A673 (cell line): Measurements from ENCODE around the gene TLE2. TPM values are rescaled to one million over a fixed set of nuclear protein-coding genes. Genes with fewer than 3 reads are reported as not detected.

Source experiments
- BruUV-seq: library from RNA; stranded (reverse); fragments of 400-500 nt; replicated peaks from 2 replicates; lab custom pipeline; 2021; lab: Mats Ljungman, UMichigan
- CTCF ChIA-PET: fragments of 300-600 bp; sonication (Branson Sonifier 250); formaldehyde crosslinking; loops from one replicate; lab custom pipeline; 2022; ENCODE audit warnings: antibody characterized with exemption; lab: Charles Lee
- POLR2A ChIA-PET: fragments of 300-600 bp; sonication (Branson Sonifier 250); formaldehyde crosslinking; loops from one replicate; lab custom pipeline; 2022; ENCODE audit warnings: antibody characterized with exemption; ENCODE audit not compliant: low non-redundant PET; lab: Charles Lee
- DNase-seq: peaks from one replicate; pipeline ENCODE4 v3.0.0-alpha.2; 2015; ENCODE audit warnings: low spot score
- H3K27ac ChIP-seq: fragments of 200-600 bp; sonication (generic); 2 replicates; pipeline ENCODE4 v1.5.1; 2016; ENCODE audit warnings: mixed run types, low read depth, mild to moderate bottlenecking, mixed read lengths, antibody characterized with exemption, low read length; ENCODE audit not compliant: poor library complexity, severe bottlenecking
- H3K27me3 ChIP-seq: fragments of 200-600 bp; sonication (generic); replicated peaks from 2 replicates; pipeline ENCODE4 v1.6.1; 2017; ENCODE audit warnings: mixed run types, low read depth, mild to moderate bottlenecking, mixed read lengths, antibody characterized with exemption, low read length; ENCODE audit not compliant: insufficient read depth, poor library complexity
- H3K36me3 ChIP-seq: fragments of 200-600 bp; sonication (generic); 2 replicates; pipeline ENCODE4 v1.6.1; 2016; ENCODE audit warnings: mixed run types, mild to moderate bottlenecking, mixed read lengths, antibody characterized with exemption, low read length; ENCODE audit not compliant: insufficient read depth, poor library complexity, severe bottlenecking
- H3K4me1 ChIP-seq: fragments of 200-600 bp; sonication (generic); 2 replicates; pipeline ENCODE4 v1.6.1; 2017; ENCODE audit warnings: mixed run types, mild to moderate bottlenecking, mixed read lengths, antibody characterized with exemption, low read length; ENCODE audit not compliant: insufficient read depth, poor library complexity, severe bottlenecking
- H3K4me3 ChIP-seq: fragments of 200-600 bp; sonication (generic); 2 replicates; pipeline ENCODE4 v1.5.1; 2016; ENCODE audit warnings: low read depth, mixed run types, mild to moderate bottlenecking, mixed read lengths, low read length; ENCODE audit not compliant: poor library complexity, severe bottlenecking
- H3K9me3 ChIP-seq: fragments of 200-600 bp; sonication (generic); 2 replicates; pipeline ENCODE4 v1.6.1; 2016; ENCODE audit warnings: mixed run types, low read depth, mild to moderate bottlenecking, mixed read lengths, antibody characterized with exemption, low read length; ENCODE audit not compliant: poor library complexity, severe bottlenecking
- CTCF ChIP-seq: fragments of 300-800, 200-600 bp; sonication (generic); conservative IDR thresholded peaks from 2 replicates; pipeline ENCODE4 v1.5.1; 2017; ENCODE audit warnings: low read depth, mild to moderate bottlenecking, antibody characterized with exemption, low read length, moderate library complexity, mixed read lengths
- EZH2 ChIP-seq: fragments of 200-600 bp; sonication (generic); IDR thresholded peaks from 2 replicates; pipeline ENCODE4 v1.6.1; 2017; ENCODE audit warnings: borderline replicate concordance, low read depth, mild to moderate bottlenecking, mixed read lengths, antibody characterized with exemption, low read length; ENCODE audit not compliant: poor library complexity, severe bottlenecking
- intact Hi-C: fragments of 100-400 bp; cut with micrococcal nuclease; formaldehyde crosslinking; loops from one replicate; pipeline ENCODE4 v1.10.0; 2022; ENCODE audit not compliant: unreplicated experiment
- total RNA-seq: library from RNA; stranded (reverse); gene quantifications from 2 replicates; pipeline ENCODE4 v1.2.3, GENCODE V29; 2021

The TLE2 gene
- total RNA-seq, 1 experiment from 2014 or later, result 10.8 TPM

DNA sequence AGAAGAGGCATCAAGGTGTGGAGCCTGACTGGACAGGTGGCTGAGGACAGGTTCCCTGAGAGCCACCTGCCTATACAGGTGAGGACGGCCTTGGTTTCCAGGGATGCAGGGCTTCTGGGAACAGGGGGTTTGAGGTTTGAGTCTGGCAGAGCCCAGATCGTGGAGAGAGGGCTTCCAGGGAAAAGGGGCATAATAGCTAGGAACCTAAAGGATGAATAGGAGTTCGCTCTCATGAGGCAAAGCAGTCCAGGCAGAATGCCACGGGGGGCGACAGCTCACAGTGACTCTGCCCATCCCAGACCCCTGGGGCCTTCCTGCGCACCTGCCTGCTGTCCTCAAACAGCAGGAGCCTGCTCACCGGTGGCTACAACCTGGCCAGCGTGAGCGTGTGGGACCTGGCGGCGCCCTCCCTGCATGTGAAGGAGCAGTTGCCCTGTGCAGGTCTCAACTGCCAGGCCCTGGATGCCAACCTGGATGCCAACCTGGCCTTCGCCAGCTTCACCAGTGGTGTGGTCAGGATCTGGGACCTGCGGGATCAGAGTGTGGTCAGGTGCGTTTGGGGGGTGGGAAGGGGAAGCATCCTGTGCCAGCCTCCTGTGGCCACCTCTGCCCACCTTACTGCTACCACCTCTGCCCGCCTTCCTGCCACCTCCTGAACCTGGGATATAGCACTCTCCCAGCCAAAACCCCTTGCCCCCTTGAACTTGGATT, 39.7 kb downstream of the TLE2 start:
- CTCF ChIA-PET, result no interaction called here
- intact Hi-C loops, result no loop called here
- no TSS peak for BruUV-seq
- TF ChIP-seq CTCF, result no peak
- TF ChIP-seq EZH2, result no peak
- POLR2A ChIA-PET, result no interaction called here
- Histone ChIP-seq H3K4me1 (peaks cover 5% of the 10 kb centered on the region), H3K9me3 (no peaks in the 10 kb centered on the region), H3K36me3 (no peaks in the 10 kb centered on the region), H3K27me3 (peaks cover 5% of the 10 kb centered on the region), H3K27ac (no peak overlapping the region), H3K4me3 (no peak overlapping the region)
- no peak for DNase-seq

GRCh38 chr19:2988568-2988967, 40.5 kb downstream of the TLE2 start:
- no peak for TF ChIP-seq CTCF
- no peak for TF ChIP-seq EZH2
- peaks cover 8% of the 10 kb centered on the region for H3K4me1 ChIP-seq
- CTCF ChIA-PET, result no interaction called here
- POLR2A ChIA-PET, result no interaction called here
- BruUV-seq, result no TSS peak
- H3K27me3 ChIP-seq, result peaks cover 5% of the 10 kb centered on the region
- DNase-seq, result no peak
- H3K27ac ChIP-seq, result no peak overlapping the region
- intact Hi-C loops, result no loop called here
- no peak overlapping the region for H3K4me3 ChIP-seq
- no peaks in the 10 kb centered on the region for H3K9me3 ChIP-seq
- no peaks in the 10 kb centered on the region for H3K36me3 ChIP-seq

DNA sequence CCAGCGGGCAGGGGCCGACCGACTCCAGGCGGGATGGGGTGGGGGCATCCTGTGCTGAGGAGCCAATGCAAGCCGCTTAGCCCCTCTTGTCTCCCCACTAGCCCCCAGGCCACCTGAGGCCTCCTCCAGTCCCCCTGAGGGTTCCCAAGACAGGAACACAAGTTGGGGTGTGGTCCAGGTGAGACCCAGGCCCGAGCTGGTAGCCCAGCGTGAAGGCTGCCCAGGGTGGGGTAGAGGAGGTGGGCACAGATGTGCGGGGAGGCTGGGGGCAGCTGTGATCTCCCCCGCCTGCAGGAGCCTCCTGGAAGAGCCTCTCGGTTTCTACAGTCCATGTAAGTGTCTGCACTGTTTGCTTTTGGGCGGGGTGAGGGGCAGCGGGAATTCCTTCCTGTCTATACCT, 41.3 kb downstream of the TLE2 start:
- Histone ChIP-seq H3K4me1 (peaks cover 11% of the 10 kb centered on the region), H3K27me3 (peaks cover 5% of the 10 kb centered on the region), H3K4me3 (no peak overlapping the region), H3K27ac (no peak overlapping the region), H3K9me3 (no peaks in the 10 kb centered on the region), H3K36me3 (no peaks in the 10 kb centered on the region)
- no peak for DNase-seq
- no peak for TF ChIP-seq CTCF
- no peak for TF ChIP-seq EZH2
- ChIA-PET POLR2A (no interaction called here), CTCF (no interaction called here)
- intact Hi-C loops, result no loop called here
- no TSS peak for BruUV-seq
